ENCODE measurements around the gene DHX29. TPM values are rescaled to one million over a fixed set of nuclear protein-coding genes. Genes with fewer than 3 reads are reported as not detected.
A peak's percentile ranks its signal among the peaks of the same experiment; 100 is the strongest.

Gene DHX29
- total RNA-seq, 1 experiment from 2014 or later: 30.3 TPM

GRCh38 chr5:55232985-55233928 lies 74.2 kb downstream of the DHX29 start, which contains the start of gene CCNO:
Gene CCNO, minus strand, starts transcription at chr5:55233608. Its CDS starts 85 bp downstream, at chr5:55233523.
- peak within 1 kb of the TSS in 1 of 3 experiments; percentile 36; a peak in 1 of 7 replicates for H3K27ac Mint-ChIP-seq

More at GRCh38 chr5:55232985-55233928, 74.2 kb downstream of the DHX29 start, which contains the start of gene CCNO:
- H2BK120ac ChIP-seq (ENCODE audit: low read depth, low read length, poor library complexity, severe bottlenecking): no peak within 1 kb of the TSS
- H3K56ac ChIP-seq (ENCODE audit: insufficient read length, low read depth, low read length): no peak within 1 kb of the TSS
- DNase-seq: peak; percentile 89
- H2AFZ ChIP-seq (ENCODE audit: low read length): peak within 1 kb of the TSS; percentile 34
- H4K5ac ChIP-seq (ENCODE audit: insufficient read length, low read depth, low read length): no peak within 1 kb of the TSS
- peaks cover 21% of the 10 kb centered on the region for H3K23me2 ChIP-seq (ENCODE audit: insufficient read length, low read depth, low read length, poor library complexity, severe bottlenecking)
- no peak within 1 kb of the TSS for H3K23ac ChIP-seq (ENCODE audit: insufficient read length, low read depth, low read length)
- H2BK20ac ChIP-seq (ENCODE audit: low read depth, low read length, poor library complexity, severe bottlenecking): no peak within 1 kb of the TSS
- TF ChIP-seq CTCF (conservative IDR thresholded peaks at IDR 0.05): no peak
- peaks cover 0 to 2% (median 0%) of the 10 kb centered on the region in 3 experiments; a peak in 2 of 7 replicates for H3K36me3 Mint-ChIP-seq (ENCODE audit: insufficient read depth in 1 of 3, low read depth in 3 of 3)
- no peak within 1 kb of the TSS for H2BK5ac ChIP-seq (ENCODE audit: insufficient read length, low read length)
- H3K4me1 Mint-ChIP-seq: peaks cover 25 to 37% of the 10 kb centered on the region in 2 experiments
- H3K4me3 Mint-ChIP-seq: peak within 1 kb of the TSS; percentile 74 to 92
- no peaks in the 10 kb centered on the region for H3K4me1 ChIP-seq (ENCODE audit: insufficient read depth, low read length)
- peaks cover 4% of the 10 kb centered on the region for H4K20me1 ChIP-seq (ENCODE audit: control insufficient read depth, insufficient read depth, insufficient read length)
- peaks cover 66% of the 10 kb centered on the region for H3K27me3 ChIP-seq (ENCODE audit: insufficient read depth, low read length)
- H4K8ac ChIP-seq (replicated peaks; ENCODE audit: insufficient read length, low read depth, low read length): no peak within 1 kb of the TSS
- H3K27me3 Mint-ChIP-seq (ENCODE audit: low read depth): peaks cover 98% of the 10 kb centered on the region
- H3K14ac ChIP-seq (ENCODE audit: insufficient read depth, low read length): no peak within 1 kb of the TSS
- no peak within 1 kb of the TSS for H2AK5ac ChIP-seq (ENCODE audit: insufficient read length, low read length)
- no peaks in the 10 kb centered on the region for H3K9me3 ChIP-seq (ENCODE audit: control insufficient read depth, low read depth, low read length)
- H3K27ac ChIP-seq (ENCODE audit: insufficient read length, low read depth, low read length): no peak within 1 kb of the TSS
- no peak within 1 kb of the TSS for H3K9ac ChIP-seq (ENCODE audit: extremely low read depth, insufficient read length, low read length)
- no peak within 1 kb of the TSS for H3K4ac ChIP-seq (ENCODE audit: low read depth, low read length)
- WGBS (ENCODE audit: extremely low coverage, insufficient read length, low lambda C conversion rate): no CpG with 5 or more reads among the region's 106 CpGs
- peaks cover 3 to 11% of the 10 kb centered on the region in 2 experiments for H3K9me3 Mint-ChIP-seq
- H2BK15ac ChIP-seq (ENCODE audit: low read depth, low read length): no peak within 1 kb of the TSS
- H3K18ac ChIP-seq (ENCODE audit: insufficient read length, low read depth, low read length): no peak within 1 kb of the TSS
- no peaks in the 10 kb centered on the region for H3K79me2 ChIP-seq (ENCODE audit: insufficient read depth, low read length)
- peak within 1 kb of the TSS; percentile 95 for H3K4me2 ChIP-seq (ENCODE audit: insufficient read depth, insufficient read length, low read length)
- no peaks in the 10 kb centered on the region for H3K79me1 ChIP-seq (ENCODE audit: insufficient read depth, low read depth, low read length, poor library complexity, severe bottlenecking)
- H4K91ac ChIP-seq (ENCODE audit: insufficient read length, low read depth, low read length): no peak within 1 kb of the TSS
- H3T11ph ChIP-seq (ENCODE audit: low read length): no peak within 1 kb of the TSS
- no peak within 1 kb of the TSS for H2BK12ac ChIP-seq (ENCODE audit: insufficient read length, low read depth, low read length)

Data from H9 (cell line).